ENCODE results near the gene SEMA3E.

DNA sequence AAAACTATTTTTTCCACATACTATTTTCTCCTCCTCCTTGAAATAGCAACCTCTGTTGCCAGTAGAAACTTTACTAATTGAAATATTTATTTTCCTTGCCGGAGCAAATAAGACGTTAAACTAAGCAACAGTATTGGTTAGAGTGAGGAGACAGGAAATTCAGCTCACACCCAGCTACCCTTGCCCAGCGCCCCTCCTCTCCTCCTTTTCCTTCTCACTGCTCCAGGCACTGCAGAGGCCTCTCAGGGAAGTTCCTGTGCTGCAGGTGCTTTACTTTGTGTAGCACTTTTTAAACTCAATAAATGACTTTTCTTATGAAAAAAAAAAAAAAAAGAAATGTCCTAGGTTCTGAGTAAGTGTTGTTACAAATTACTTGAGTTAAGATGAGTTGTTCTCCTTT, 134.0 kb downstream of the SEMA3E start:
- TF ChIP-seq CTCF (IDR thresholded peaks at IDR 0.05; ENCODE audit: low read length) (no peak), EZH2 (IDR thresholded peaks at IDR 0.05; ENCODE audit: borderline replicate concordance, low read length) (no peak)

Data from OCI-LY1 (cell line).